GM06990 (cell line): ENCODE results near the gene ACTN1.

Experiments
- DNase-seq: peaks from one replicate; pipeline ENCODE4 v3.0.0-alpha.2; 2011; ENCODE audit not compliant: insufficient read length; ENCODE audit errors: extremely low read depth
- H3K27me3 ChIP-seq: replicated peaks from 2 replicates; pipeline ENCODE4 v1.6.0; 2011; ENCODE audit warnings: low read length; ENCODE audit not compliant: control insufficient read depth, insufficient read depth
- H3K36me3 ChIP-seq: 2 replicates; pipeline ENCODE4 v1.5.1; 2011; ENCODE audit warnings: low read length; ENCODE audit not compliant: control insufficient read depth, insufficient read depth
- H3K4me3 ChIP-seq: replicated peaks from 2 replicates; pipeline ENCODE4 v1.5.1; 2011; ENCODE audit warnings: low read depth, mild to moderate bottlenecking, control low read depth, low read length
- TF ChIP-seq, protein P1 (sequence below): IDR thresholded peaks from 2 replicates; pipeline ENCODE4 v1.5.1; 2011; ENCODE audit warnings: low read length, control low read depth, mild to moderate bottlenecking, inconsistent platforms; ENCODE audit not compliant: insufficient read depth, poor library complexity, severe bottlenecking

Gene ACTN1

DNA sequence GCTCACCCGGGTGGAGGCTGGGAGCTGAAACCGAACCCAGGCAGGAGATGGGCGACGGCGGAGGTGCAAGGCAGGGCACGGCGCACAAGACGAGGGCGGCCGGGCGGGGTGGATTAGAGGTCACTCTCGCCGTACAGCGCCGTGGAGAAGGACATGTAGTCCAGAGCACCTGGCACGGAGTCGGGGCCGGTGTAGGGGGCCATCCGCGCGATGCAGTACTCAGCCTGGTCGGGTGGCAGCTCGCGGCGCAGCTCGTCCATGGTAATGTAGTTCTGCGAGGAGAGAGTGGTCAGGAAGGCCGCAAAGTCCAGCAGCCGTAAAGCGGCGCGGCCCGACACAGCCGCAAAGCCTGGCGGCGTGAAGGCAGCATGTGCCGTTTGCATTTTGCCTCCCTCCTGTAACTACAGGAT is 104.4 kb downstream of the ACTN1 start:
- TF ChIP-seq, protein P1, sequence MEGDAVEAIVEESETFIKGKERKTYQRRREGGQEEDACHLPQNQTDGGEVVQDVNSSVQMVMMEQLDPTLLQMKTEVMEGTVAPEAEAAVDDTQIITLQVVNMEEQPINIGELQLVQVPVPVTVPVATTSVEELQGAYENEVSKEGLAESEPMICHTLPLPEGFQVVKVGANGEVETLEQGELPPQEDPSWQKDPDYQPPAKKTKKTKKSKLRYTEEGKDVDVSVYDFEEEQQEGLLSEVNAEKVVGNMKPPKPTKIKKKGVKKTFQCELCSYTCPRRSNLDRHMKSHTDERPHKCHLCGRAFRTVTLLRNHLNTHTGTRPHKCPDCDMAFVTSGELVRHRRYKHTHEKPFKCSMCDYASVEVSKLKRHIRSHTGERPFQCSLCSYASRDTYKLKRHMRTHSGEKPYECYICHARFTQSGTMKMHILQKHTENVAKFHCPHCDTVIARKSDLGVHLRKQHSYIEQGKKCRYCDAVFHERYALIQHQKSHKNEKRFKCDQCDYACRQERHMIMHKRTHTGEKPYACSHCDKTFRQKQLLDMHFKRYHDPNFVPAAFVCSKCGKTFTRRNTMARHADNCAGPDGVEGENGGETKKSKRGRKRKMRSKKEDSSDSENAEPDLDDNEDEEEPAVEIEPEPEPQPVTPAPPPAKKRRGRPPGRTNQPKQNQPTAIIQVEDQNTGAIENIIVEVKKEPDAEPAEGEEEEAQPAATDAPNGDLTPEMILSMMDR: no peak
- DNase-seq: no peak
- Histone ChIP-seq H3K27me3 (no peaks in the 10 kb centered on the region; the same call in 1 of the 2 replicates), H3K4me3 (no peak overlapping the region), H3K36me3 (no peaks in the 10 kb centered on the region)

DNA sequence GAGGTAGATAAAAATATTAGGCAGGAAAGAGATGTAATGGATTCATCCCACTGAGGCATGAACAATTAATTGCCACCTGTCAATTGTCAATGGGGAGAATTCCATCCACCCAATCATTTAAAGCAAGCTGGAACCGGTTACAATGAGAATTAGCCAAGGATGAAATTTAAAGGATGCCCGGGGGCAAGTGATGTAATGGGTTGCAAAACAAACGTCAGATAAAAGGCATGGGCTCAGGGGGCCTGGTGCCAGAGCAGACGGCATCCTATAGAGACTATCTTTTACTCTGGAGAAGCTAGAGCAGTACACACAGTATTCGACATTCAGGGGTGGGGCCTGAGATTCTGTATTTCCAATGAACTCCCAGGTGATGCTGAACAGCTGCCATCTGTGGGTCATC is 105.7 kb downstream of the ACTN1 start:
- DNase-seq: no peak
- TF ChIP-seq, protein P1: no peak
- Histone ChIP-seq H3K4me3 (no peak overlapping the region), H3K27me3 (no peaks in the 10 kb centered on the region; the same call in 1 of the 2 replicates), H3K36me3 (no peaks in the 10 kb centered on the region)

DNA sequence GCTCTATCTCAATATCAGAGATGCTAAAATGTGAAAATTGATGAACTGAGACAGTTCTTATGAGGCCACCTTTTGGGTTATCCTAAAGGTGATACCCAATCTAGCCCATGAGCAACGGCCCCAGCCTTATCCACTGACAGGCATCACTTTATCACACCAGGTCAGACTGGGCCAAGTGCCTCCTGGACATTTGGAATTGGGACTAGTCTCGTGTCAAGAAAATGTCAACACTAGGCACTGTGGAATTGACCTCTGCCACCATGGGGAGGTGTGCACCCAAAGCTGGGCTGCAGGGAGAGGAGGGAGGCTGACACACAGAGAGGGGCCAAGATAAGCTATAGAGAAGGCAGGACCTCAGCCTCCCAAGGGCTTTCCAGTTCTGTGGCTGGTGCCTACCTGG is 107.7 kb downstream of the ACTN1 start:
- Histone ChIP-seq H3K36me3 (no peaks in the 10 kb centered on the region), H3K27me3 (no peaks in the 10 kb centered on the region), H3K4me3 (no peak overlapping the region)
- DNase-seq: no peak
- TF ChIP-seq, protein P1: no peak

DNA sequence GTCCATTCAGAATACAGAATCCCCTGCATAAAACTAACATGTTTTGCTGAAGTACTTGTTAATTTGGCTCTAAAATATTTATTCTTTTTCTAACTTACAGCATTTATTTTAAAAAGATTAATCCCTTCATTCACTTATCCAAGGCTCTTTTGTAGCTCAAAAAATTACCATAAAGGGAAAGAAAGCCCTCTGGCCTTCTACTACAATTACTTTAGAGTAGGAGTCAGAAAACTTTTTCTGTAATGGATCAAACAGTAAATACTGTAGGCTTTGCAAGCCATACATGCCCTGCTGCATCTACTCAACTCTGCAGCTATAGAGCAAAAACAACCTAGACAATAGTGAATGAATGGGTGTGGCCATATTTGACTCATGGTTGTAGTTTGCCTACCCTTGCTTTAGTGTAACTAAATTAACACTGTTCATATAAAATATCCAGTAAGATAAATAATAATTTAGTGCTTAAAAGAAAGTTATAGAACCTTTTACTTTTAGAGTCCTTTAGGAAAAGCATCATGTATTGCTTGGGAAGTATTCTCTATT is 112.0 kb downstream of the ACTN1 start:
- DNase-seq: no peak
- Histone ChIP-seq H3K36me3 (no peaks in the 10 kb centered on the region), H3K27me3 (no peaks in the 10 kb centered on the region), H3K4me3 (no peak overlapping the region)
- TF ChIP-seq, protein P1: no peak

DNA sequence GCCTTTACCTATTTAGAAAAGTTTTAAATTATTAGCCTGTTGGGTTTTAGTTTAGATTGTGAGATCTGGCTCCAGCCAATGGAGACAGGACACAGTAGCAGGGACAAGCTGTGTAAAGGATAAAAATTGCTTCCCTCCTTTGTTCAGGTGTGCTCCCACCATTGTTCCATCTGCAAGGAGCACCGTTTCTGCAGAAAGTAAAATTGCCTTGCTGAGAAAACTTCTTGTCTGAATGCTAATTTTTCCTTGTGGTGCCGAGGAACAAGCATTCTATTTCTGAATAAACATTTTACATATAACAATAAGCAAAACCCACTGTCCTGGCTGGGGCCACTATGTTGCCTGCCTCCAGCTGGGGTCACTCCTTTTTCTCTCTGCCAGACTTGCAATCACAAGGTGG is 113.6 kb downstream of the ACTN1 start:
- Histone ChIP-seq H3K27me3 (no peaks in the 10 kb centered on the region), H3K4me3 (no peak overlapping the region), H3K36me3 (no peaks in the 10 kb centered on the region)
- TF ChIP-seq, protein P1: no peak
- DNase-seq: no peak

DNA sequence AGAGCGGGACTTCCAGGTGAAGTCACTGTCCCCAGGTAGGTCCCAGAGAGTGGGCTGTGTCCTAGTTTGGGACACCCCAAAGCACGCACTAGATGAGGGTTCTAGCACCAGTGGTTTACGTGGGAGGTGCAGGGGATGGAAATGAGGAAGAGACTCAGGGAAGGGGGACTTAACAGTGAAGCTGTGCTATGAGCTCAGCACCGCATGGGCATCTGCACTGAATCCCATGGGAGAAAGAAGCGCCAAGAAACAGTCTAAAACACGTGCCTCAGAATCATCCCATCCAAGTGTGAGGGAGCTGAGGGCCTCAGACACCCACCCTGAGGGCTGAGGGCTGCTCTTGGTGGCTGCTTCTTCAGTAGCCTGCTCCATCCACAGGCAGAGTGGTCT is 114.7 kb downstream of the ACTN1 start:
- H3K36me3 ChIP-seq: no peaks in the 10 kb centered on the region
- H3K27me3 ChIP-seq: no peaks in the 10 kb centered on the region
- DNase-seq: no peak
- H3K4me3 ChIP-seq: no peak overlapping the region
- TF ChIP-seq, protein P1: no peak
